HG02571 (cell line): ENCODE data around the gene ANKFY1.
A peak's percentile ranks its signal among the peaks of the same experiment; 100 is the strongest.

Source experiments
- ATAC-seq: cut with Tn5 transposase; IDR thresholded peaks from one replicate; pipeline ENCODE4 v1.9.1; 2021; ENCODE audit warnings: mild to moderate bottlenecking, moderate library complexity; ENCODE audit not compliant: unreplicated experiment

Gene ANKFY1

DNA sequence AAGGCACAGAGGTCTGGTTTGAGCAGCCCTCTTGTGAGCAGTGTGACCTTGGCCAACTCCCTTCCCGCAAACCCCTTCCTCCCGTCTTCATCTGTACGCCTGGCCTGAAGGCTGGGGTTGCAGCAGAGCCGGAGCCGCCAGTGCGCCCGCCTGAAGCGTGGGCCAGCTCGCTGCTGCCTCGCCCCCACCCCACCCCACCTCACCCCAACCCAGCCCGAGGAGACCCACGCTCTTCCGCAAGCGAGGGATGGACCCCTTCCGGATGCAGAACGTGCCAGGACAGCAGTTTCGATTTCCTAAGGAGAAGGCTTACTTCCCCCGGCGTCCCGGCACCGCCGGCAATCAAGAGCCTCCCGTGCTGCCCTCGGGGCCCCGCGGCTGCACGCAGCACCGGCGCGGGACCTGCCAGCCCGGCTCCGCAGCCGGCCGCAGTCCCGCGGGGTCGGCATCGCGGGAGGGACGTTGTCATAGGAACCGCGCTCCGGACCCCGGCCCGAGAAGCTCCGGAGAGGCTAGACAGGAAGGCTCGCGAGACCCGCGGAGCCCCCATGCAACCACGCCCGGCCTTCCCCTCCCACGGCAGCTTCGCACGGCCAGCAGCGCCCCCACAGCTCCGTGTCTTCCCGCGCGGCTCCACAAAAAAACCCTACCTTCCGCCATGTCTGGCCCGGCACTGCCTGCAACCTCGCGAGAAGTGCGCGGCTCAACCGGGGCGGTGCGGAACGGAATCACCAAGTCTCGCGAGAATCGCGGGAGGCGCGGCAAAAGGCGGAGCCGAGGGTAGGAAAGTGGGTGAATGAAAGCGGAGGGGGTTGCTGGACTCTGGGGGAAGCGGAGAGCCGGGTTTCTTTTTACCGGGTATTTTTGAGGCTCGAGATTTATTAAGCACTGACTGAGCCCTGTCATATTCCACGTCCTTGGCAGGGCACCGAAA, at the start of gene ANKFY1:
Gene ANKFY1, minus strand, starts transcription at position 698 of the 934 bp plus-strand sequence. Its CDS starts 38 bp downstream, at position 660.
- ATAC-seq, result peak; percentile 90

- ATAC-seq, result no peak
Measured at GRCh38 chr17:4310354-4311060, 46.7 kb upstream of the ANKFY1 start.

GRCh38 chr17:4309897-4310296, 46.1 kb upstream of the ANKFY1 start:
- ATAC-seq, result no peak

DNA sequence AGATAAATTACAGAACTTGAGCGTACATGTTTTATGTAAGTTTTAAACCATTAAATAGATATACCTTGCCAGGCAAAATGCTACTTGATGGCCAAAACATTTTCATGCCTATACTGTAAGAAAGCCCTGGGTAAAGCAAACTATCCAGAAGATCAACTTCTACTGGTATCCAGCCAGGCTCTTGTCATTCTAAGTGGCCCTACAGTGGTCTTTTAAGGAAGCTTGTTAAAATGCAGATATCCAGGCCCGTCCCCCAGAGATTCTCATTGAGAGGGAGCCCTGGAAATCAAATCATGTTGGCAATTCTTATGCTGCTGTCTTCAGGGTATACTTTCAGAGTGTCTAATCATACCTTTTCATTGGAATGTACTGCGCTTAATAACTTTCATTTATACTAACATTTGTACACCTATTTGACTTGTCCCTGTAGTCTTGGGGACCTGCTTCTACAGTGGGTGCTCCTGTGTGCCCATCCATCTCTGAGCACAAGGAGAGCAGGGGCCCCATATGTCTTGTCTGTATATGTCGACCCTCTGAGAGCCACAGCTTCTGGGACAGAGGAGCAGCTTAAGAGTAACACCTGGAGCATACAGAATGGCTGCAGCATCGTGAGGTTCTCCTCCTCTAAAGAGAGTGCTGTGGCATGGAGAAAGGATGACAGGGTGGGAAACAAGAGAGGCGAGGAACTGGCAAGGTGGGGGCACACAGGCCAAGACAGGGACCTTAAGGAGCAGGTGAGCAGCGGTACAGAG, 43.6 kb upstream of the ANKFY1 start:
- ATAC-seq, result no peak

DNA sequence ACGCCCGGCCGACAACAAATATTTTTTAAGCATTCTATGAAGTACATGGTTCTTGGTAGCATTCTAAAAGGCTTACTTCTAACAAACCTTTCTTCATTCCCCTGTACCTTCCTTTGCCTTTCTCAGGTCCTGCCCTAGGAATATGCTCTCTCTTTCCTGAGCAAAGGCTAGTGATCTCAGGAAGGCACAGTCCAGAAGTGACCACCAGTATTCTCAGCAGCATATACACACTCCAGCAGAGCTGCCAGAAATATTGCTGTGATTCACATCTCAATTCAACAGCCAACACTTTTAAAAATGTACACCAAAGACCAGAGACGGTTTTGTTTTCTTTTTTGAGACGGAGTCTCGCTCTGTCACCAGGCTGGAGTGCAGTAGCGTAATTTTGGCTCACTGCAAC, 41.4 kb upstream of the ANKFY1 start:
- ATAC-seq, result no peak

DNA sequence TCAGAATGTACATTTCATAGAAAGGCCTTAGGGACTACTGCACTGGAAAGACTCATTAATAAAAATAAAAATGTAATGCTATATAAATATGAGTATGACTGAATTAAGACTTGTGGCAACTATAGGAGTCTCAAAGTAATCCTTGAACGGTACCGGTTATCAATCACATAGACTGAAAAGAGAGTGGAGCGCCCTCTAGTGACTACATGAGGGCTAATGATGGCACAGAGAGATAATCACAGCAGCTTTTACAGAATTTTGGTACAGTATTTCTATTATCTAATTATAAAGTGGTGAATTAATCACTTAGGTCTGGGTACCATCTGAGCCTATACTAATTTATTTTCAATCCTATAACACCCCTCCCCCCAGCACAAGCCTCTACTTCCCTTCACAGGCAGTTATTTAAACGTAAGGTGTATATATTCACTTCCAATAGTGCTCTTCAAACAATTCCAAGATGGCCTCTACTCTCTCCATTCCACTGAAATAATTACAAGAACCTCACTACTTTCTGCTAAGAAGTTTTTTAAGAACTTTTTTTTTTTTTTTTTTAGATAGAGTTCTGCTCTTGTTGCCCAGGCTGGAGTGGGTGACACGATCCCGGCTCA, 40.7 kb upstream of the ANKFY1 start:
- no peak for ATAC-seq

DNA sequence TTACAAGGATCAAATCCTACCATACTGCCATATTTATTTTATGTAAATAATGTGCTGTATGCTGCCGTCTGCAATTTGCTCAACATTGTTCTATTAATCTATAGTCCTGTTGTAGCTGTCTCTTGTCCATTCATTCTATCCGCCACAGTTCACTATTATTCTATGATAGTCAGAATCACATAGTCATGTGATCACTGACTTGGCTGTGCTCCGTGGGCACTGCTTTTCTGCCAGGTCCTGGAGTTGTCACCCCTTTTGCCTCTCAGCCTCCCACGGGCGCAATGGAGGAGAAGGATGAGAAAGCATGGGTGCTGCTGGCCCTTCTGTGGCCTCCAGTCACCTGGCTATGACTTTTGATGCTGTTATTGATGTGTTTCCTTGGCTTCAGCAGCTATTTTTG, 37.3 kb upstream of the ANKFY1 start:
- no peak for ATAC-seq

DNA sequence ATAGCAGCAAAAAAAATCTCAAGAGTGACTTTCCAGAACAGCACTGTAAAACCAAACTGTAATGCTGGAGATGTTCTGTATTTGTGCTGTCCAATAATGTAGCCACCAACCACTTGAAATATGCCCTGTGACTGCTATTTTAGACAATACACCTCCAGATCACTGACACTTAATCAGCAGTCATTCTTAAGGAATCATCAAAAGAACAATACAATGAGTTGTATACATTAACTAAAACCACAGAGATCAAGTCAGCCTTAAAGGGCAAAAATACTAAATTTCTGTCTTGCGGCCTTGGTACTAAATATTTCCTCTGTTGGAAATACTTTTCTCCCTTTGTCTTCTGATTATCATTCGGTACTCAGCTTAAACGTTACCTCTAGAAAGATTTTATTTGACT, 33.6 kb upstream of the ANKFY1 start:
- ATAC-seq, result no peak

DNA sequence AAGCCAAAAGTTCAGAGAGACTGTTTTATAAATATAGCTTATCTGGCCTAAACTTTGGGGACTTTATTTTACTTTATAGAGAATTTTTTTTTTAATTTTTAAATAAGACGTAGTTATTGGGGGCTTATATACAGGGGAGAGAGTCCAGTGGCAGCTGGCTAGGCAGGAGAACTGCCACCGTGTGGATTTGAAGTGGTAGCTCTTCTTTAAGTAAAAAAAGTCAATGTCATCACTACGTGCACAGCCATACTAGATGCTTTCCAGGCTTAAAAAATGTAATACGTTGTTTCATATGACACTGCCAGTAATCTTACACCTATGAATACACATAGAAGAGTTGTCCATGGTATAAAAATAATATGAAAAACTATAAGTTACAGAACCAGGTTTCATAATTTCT, 31.9 kb upstream of the ANKFY1 start:
- no peak for ATAC-seq

DNA sequence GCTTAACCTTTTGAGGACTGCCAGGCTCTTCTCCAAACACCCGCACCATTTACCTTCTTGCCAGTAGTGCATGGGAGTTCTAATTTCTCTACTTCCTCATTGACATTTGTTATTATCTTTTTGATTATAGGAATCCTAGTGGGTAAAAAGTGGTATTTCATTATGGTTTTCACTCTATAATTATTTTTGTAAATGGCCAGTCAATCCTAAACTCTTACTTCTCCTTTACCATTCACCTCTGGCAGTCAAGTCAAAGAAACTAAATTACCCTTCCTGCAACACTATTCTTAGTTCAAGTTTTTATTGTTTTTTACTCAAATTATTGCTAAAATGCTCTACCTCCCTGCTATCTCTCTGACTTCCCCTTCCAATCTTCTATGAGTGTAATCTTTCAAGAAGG, 29.8 kb upstream of the ANKFY1 start:
- ATAC-seq, result no peak

- ATAC-seq, result no peak
Measured at GRCh38 chr17:4287710-4288109, 23.9 kb upstream of the ANKFY1 start.

DNA sequence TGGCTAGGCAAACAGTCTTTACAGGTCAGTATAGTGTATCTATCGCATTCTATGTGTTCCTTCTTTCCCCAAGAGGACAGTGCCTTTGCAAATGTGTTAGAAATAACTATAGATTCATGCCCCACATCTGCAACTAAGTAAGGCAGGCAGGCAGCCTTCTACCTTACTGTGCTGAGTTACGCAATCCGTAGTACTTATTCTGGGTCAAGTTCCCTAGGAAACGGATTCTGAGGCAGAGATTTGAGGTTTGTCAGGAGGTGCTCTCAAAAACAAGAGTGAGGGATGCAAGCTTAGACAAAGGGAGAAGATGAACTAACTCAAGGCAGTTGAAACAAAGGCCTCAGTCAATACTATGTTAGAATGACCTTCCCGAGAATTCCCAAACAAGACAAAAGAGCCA, 12.7 kb upstream of the ANKFY1 start:
- ATAC-seq, result no peak

GRCh38 chr17:4272972-4273368, 9.2 kb upstream of the ANKFY1 start:
- no peak for ATAC-seq

DNA sequence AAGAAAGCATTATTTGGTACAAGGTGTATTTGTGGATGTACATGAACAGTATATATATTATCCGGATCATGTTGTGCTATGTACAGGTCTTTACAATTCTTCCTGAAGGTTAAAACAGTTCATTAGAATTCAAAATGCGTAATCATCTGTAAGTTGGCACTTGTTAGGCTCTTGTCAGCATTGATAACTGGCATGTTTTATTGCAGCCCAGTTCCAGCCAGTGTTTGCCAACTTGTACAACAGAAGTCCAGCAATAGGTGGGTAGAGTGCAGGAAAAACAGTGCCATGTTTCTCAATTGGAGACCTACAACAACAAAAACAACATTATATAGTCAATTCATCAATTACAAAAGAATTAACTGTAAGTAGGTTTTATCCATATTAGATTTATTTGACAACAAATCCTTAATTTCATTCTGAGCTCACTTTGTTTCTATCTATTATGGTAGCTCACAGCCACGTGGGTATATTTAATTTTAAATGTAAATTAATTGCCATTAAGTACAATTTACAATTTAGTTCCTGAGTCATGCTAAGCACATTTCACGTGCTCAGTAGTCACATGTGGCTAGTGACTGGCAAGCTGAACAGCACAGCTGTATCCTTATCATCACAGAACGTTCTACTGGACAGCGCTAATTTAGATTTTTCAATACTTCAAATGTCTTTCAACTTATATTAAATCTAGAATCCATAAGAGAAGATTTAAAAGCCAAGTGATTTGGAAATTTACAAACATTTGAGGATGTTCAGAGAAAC, 8.6 kb upstream of the ANKFY1 start:
- no peak for ATAC-seq

GRCh38 chr17:4270736-4271135, 7.0 kb upstream of the ANKFY1 start:
- no peak for ATAC-seq

DNA sequence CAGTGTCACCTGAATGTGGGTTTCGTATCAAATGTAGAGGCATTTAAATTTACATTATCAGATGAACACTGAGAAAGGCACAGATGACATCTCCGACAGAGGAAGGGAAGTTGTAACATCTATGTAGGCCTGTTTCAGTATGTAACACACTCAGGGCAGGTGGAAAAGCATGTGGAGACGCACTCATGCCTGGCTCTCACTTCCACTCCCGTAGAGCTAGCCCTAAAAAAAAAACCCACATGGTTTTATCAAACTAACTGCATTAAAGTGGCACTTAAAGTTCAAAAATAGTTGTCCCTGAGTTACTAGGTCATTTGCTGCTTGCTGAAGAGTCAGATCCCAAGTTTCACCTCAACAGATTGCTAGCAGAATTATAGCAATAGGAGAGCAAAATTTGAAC, 6.1 kb upstream of the ANKFY1 start:
- ATAC-seq, result no peak

DNA sequence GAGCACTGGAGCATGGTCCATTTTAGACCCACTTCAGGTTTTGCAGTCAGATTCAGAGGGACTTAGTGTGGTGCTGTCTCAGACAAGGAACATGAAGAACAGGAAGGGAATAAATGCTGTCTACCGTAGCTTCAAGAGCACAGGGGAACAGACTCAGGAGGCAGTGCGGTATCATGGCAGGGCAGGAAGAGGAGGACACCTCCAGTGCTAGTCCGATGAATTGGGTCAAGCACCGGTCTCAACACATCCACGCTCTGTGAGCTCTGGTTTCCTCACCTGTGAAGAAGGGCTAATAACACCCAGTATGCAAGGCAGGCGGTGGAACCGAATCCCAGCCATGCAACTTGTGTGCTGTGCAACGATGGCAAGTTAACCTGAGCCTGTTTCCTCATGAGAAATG, 3.6 kb upstream of the ANKFY1 start:
- ATAC-seq, result no peak

- ATAC-seq, result no peak
Measured at GRCh38 chr17:4266550-4266949, 2.8 kb upstream of the ANKFY1 start.

DNA sequence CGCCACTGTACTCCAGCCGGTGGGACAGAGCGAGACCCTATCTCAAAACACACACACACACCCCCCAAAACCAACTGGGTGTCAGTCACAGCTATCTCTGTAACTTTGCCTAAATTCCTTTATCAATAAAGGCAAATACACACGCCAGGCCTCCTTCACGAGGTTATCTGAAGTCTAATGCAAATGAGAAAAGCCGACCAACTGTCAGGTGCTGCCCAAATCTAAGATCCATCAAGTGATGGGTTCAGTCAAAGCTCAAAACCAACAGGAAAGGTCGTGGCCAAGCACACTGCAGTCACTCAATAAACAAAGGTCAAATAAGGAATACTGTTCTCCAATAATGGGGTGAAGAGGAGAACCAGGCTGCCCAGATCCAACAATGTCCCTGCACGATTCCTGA, 1.1 kb downstream of the ANKFY1 start:
- no peak for ATAC-seq

DNA sequence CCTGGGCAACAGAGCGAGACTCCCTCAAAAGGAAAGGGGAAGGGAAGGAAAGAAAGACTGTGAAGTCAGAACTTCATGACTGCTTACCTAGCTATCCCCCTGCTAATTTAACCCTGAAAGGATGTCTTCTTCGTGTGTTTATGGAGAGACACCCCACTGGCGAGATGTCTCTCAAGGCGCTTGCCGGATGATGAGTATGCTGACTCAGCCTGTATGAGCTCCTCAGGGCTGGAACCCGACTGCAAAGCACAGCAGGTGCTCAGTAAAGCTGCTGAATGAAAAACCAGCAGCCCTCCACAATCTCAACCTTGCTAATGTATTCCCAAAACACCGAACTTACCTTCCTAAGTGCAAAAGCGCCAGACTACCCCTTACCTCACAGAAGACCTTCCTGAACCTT, 2.3 kb downstream of the ANKFY1 start:
- ATAC-seq, result no peak
